OCI-LY1 (cell line): ENCODE measurements around the gene HLA-DOA.
A peak's percentile ranks its signal among the peaks of the same experiment; 100 is the strongest.

Experiments
- H2AFZ ChIP-seq: fragments of 200-600 bp; sonication (generic), shearing (Covaris generic); 2 replicates; pipeline ENCODE4 v1.6.0; 2014; ENCODE audit warnings: antibody characterized with exemption, mild to moderate bottlenecking, low read length
- H3F3A ChIP-seq: fragments of 200-600 bp; sonication (generic), shearing (Covaris generic); 2 replicates; pipeline ENCODE4 v1.6.0; 2014; ENCODE audit warnings: mild to moderate bottlenecking, antibody characterized with exemption, low read length, moderate library complexity; ENCODE audit not compliant: insufficient read depth
- H3K27ac ChIP-seq: fragments of 200-600 bp; sonication (generic); 2 replicates; pipeline ENCODE4 v1.5.1; 2014; ENCODE audit warnings: low read length, mixed run types, mild to moderate bottlenecking, low read depth; ENCODE audit not compliant: poor library complexity, severe bottlenecking
- H3K27me3 ChIP-seq: fragments of 200-600 bp; sonication (generic); 2 replicates; pipeline ENCODE4 v1.6.0; 2014; ENCODE audit warnings: antibody characterized with exemption, mild to moderate bottlenecking, low read length, moderate library complexity; ENCODE audit not compliant: insufficient read depth
- H3K36me3 ChIP-seq: fragments of 200-600 bp; sonication (generic); 2 replicates; pipeline ENCODE4 v1.6.1; 2014; ENCODE audit warnings: mild to moderate bottlenecking, antibody characterized with exemption, low read length, moderate library complexity, mixed read lengths; ENCODE audit not compliant: insufficient read depth
- H3K4me1 ChIP-seq: fragments of 200-600 bp; sonication (generic); 2 replicates; pipeline ENCODE4 v1.5.1; 2014; ENCODE audit warnings: mild to moderate bottlenecking, low read length, moderate library complexity; ENCODE audit not compliant: insufficient read depth, severe bottlenecking
- H3K4me2 ChIP-seq: fragments of 200-600 bp; sonication (generic), shearing (Covaris generic); 2 replicates; pipeline ENCODE4 v1.6.1; 2014; ENCODE audit warnings: low read length
- H3K4me3 ChIP-seq: fragments of 200-600 bp; sonication (generic); 2 replicates; pipeline ENCODE4 v1.5.1; 2014; ENCODE audit warnings: low read length, low read depth, mild to moderate bottlenecking, mixed read lengths; ENCODE audit not compliant: poor library complexity, severe bottlenecking
- H3K79me2 ChIP-seq: fragments of 200-600 bp; shearing (Covaris generic); 2 replicates; pipeline ENCODE4 v1.6.1; 2016; ENCODE audit warnings: mixed run types, low read length, mixed read lengths; ENCODE audit not compliant: insufficient read depth
- H3K9ac ChIP-seq: fragments of 200-600 bp; sonication (generic), shearing (Covaris generic); 2 replicates; pipeline ENCODE4 v1.6.1; 2014; ENCODE audit warnings: mild to moderate bottlenecking, low read length, mixed read lengths
- H3K9me2 ChIP-seq: fragments of 200-600 bp; sonication (generic), shearing (Covaris generic); 2 replicates; pipeline ENCODE4 v1.6.1; 2014; ENCODE audit warnings: low read depth, mild to moderate bottlenecking, low read length, mixed read lengths
- H3K9me3 ChIP-seq: fragments of 200-600 bp; shearing (Covaris generic); 2 replicates; pipeline ENCODE4 v1.6.1; 2014; ENCODE audit warnings: low read length, mixed read lengths
- H4K20me1 ChIP-seq: fragments of 200-600 bp; sonication (generic), shearing (Covaris generic); 2 replicates; pipeline ENCODE4 v1.6.0; 2016; ENCODE audit warnings: mild to moderate bottlenecking, low read length; ENCODE audit not compliant: insufficient read depth
- CTCF ChIP-seq: fragments of 200-600 bp; sonication (generic), shearing (Covaris generic); IDR thresholded peaks from 2 replicates; pipeline ENCODE4 v1.5.1; 2017; ENCODE audit warnings: mild to moderate bottlenecking, antibody characterized with exemption, low read length, moderate library complexity, mixed read lengths
- EZH2 ChIP-seq: fragments of 200-600 bp; sonication (generic), shearing (Covaris generic); IDR thresholded peaks from 2 replicates; pipeline ENCODE4 v1.8.0; 2017; ENCODE audit warnings: borderline replicate concordance, mixed run types, mild to moderate bottlenecking, antibody characterized with exemption, low read length, moderate library complexity, mixed read lengths

HLA-DOA gene

GRCh38 chr6:32956176-32956575 is 53.2 kb downstream of the HLA-DOA start:
- no peaks in the 10 kb centered on the region for H4K20me1 ChIP-seq
- no peaks in the 10 kb centered on the region for H3K27me3 ChIP-seq
- TF ChIP-seq CTCF, result no peak
- TF ChIP-seq EZH2, result no peak
- 0 out of 2 replicates have a peak, but pooled peaks cover 4% of the 10 kb centered on the region for H3K79me2 ChIP-seq
- H3K4me1 ChIP-seq, result peaks cover 48% of the 10 kb centered on the region
- no peaks in the 10 kb centered on the region for H3F3A ChIP-seq
- H3K4me3 ChIP-seq, result peak overlapping the region; percentile 20
- peak overlapping the region; percentile 49 for H3K4me2 ChIP-seq
- H3K27ac ChIP-seq, result peak overlapping the region; percentile 82
- no peak overlapping the region for H2AFZ ChIP-seq
- H3K9ac ChIP-seq, result peak overlapping the region; percentile 54
- no peaks in the 10 kb centered on the region for H3K9me2 ChIP-seq
- H3K36me3 ChIP-seq, result no peaks in the 10 kb centered on the region
- H3K9me3 ChIP-seq, result no peaks in the 10 kb centered on the region

GRCh38 chr6:32954986-32955802 is 54.2 kb downstream of the HLA-DOA start:
- no peaks in the 10 kb centered on the region for H3K9me2 ChIP-seq
- H3K9ac ChIP-seq, result peak overlapping the region; percentile 54
- no peaks in the 10 kb centered on the region for H3K36me3 ChIP-seq
- H3K4me3 ChIP-seq, result no peak overlapping the region
- no peaks in the 10 kb centered on the region for H3K79me2 ChIP-seq
- no peaks in the 10 kb centered on the region for H4K20me1 ChIP-seq
- H3F3A ChIP-seq, result no peaks in the 10 kb centered on the region
- H3K27me3 ChIP-seq, result no peaks in the 10 kb centered on the region
- TF ChIP-seq EZH2 (no peak), CTCF (peak; percentile 67)
- H2AFZ ChIP-seq, result no peak overlapping the region
- H3K4me2 ChIP-seq, result peak overlapping the region; percentile 49
- H3K9me3 ChIP-seq, result no peaks in the 10 kb centered on the region
- peaks cover 58% of the 10 kb centered on the region for H3K4me1 ChIP-seq
- peak overlapping the region; percentile 82 for H3K27ac ChIP-seq

- Histone ChIP-seq H3K9ac (no peak overlapping the region), H4K20me1 (no peaks in the 10 kb centered on the region), H3K9me3 (no peaks in the 10 kb centered on the region), H3K36me3 (no peaks in the 10 kb centered on the region), H3K9me2 (no peaks in the 10 kb centered on the region), H3K27me3 (no peaks in the 10 kb centered on the region), H3K4me1 (peaks cover 64% of the 10 kb centered on the region), H3K79me2 (no peaks in the 10 kb centered on the region), H3F3A (no peaks in the 10 kb centered on the region), H3K4me3 (no peak overlapping the region), H3K4me2 (no peak overlapping the region), H2AFZ (no peak overlapping the region), H3K27ac (peak overlapping the region; percentile 82)
- TF ChIP-seq EZH2, result no peak
- no peak for TF ChIP-seq CTCF
Observed at GRCh38 chr6:32954267-32954666, 55.1 kb downstream of the HLA-DOA start.
